OCI-LY1 (cell line): ENCODE results near the gene HDLBP.

Experiments
- H2AFZ ChIP-seq: fragments of 200-600 bp; sonication (generic), shearing (Covaris generic); 2 replicates; pipeline ENCODE4 v1.6.0; 2014; ENCODE audit warnings: antibody characterized with exemption, mild to moderate bottlenecking, low read length
- H3F3A ChIP-seq: fragments of 200-600 bp; sonication (generic), shearing (Covaris generic); 2 replicates; pipeline ENCODE4 v1.6.0; 2014; ENCODE audit warnings: mild to moderate bottlenecking, antibody characterized with exemption, low read length, moderate library complexity; ENCODE audit not compliant: insufficient read depth
- H3K27ac ChIP-seq: fragments of 200-600 bp; sonication (generic); 2 replicates; pipeline ENCODE4 v1.5.1; 2014; ENCODE audit warnings: low read length, mixed run types, mild to moderate bottlenecking, low read depth; ENCODE audit not compliant: poor library complexity, severe bottlenecking
- H3K27me3 ChIP-seq: fragments of 200-600 bp; sonication (generic); 2 replicates; pipeline ENCODE4 v1.6.0; 2014; ENCODE audit warnings: antibody characterized with exemption, mild to moderate bottlenecking, low read length, moderate library complexity; ENCODE audit not compliant: insufficient read depth
- H3K36me3 ChIP-seq: fragments of 200-600 bp; sonication (generic); 2 replicates; pipeline ENCODE4 v1.6.1; 2014; ENCODE audit warnings: mild to moderate bottlenecking, antibody characterized with exemption, low read length, moderate library complexity, mixed read lengths; ENCODE audit not compliant: insufficient read depth
- H3K4me1 ChIP-seq: fragments of 200-600 bp; sonication (generic); 2 replicates; pipeline ENCODE4 v1.5.1; 2014; ENCODE audit warnings: mild to moderate bottlenecking, low read length, moderate library complexity; ENCODE audit not compliant: insufficient read depth, severe bottlenecking
- H3K4me2 ChIP-seq: fragments of 200-600 bp; sonication (generic), shearing (Covaris generic); 2 replicates; pipeline ENCODE4 v1.6.1; 2014; ENCODE audit warnings: low read length
- H3K4me3 ChIP-seq: fragments of 200-600 bp; sonication (generic); 2 replicates; pipeline ENCODE4 v1.5.1; 2014; ENCODE audit warnings: low read length, low read depth, mild to moderate bottlenecking, mixed read lengths; ENCODE audit not compliant: poor library complexity, severe bottlenecking
- H3K79me2 ChIP-seq: fragments of 200-600 bp; shearing (Covaris generic); 2 replicates; pipeline ENCODE4 v1.6.1; 2016; ENCODE audit warnings: mixed run types, low read length, mixed read lengths; ENCODE audit not compliant: insufficient read depth
- H3K9ac ChIP-seq: fragments of 200-600 bp; sonication (generic), shearing (Covaris generic); 2 replicates; pipeline ENCODE4 v1.6.1; 2014; ENCODE audit warnings: mild to moderate bottlenecking, low read length, mixed read lengths
- H3K9me2 ChIP-seq: fragments of 200-600 bp; sonication (generic), shearing (Covaris generic); 2 replicates; pipeline ENCODE4 v1.6.1; 2014; ENCODE audit warnings: low read depth, mild to moderate bottlenecking, low read length, mixed read lengths
- H3K9me3 ChIP-seq: fragments of 200-600 bp; shearing (Covaris generic); 2 replicates; pipeline ENCODE4 v1.6.1; 2014; ENCODE audit warnings: low read length, mixed read lengths
- H4K20me1 ChIP-seq: fragments of 200-600 bp; sonication (generic), shearing (Covaris generic); 2 replicates; pipeline ENCODE4 v1.6.0; 2016; ENCODE audit warnings: mild to moderate bottlenecking, low read length; ENCODE audit not compliant: insufficient read depth
- EZH2 ChIP-seq: fragments of 200-600 bp; sonication (generic), shearing (Covaris generic); IDR thresholded peaks from 2 replicates; pipeline ENCODE4 v1.8.0; 2017; ENCODE audit warnings: borderline replicate concordance, mixed run types, mild to moderate bottlenecking, antibody characterized with exemption, low read length, moderate library complexity, mixed read lengths
- TF ChIP-seq, protein P1 (sequence below): fragments of 200-600 bp; sonication (generic), shearing (Covaris generic); IDR thresholded peaks from 2 replicates; pipeline ENCODE4 v1.5.1; 2017; ENCODE audit warnings: mild to moderate bottlenecking, antibody characterized with exemption, low read length, moderate library complexity, mixed read lengths

Gene HDLBP

DNA sequence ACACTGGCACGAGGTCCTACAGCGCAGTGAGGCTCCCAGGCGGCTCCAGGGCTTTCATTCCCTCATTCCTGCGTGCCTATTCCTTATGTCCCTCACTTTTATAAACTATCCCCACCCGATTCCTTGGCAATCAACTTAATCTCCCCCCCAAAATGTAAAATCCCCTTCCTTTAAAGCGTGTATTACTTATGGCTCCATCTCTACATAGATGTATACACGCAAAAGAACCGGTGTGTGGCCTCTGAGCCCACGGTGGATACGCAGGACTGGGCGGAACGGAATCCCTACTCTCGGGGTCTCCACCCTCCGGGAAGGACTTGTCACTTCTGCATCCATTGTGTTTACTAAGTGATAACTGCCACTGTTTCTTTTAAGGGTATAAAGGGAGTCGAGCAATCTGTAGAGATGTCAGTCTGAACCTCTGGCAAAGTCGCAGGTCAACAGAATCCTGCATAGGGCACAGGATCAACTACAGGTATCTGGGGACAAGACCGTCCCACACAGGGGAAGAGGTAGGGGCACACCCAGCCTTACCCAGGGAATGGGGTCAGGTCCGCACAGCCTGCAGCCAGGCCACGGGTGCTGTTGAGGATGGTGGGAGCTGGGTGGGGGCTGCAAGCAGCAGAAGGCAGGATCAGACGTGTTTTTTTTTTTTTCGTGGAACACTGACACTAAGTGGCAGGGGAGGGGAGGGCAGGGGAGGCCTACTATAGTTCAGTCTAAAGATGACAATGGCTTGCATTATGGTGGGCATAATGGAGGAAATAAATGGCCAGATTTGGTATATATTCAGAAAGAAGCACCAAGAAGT, 42.1 kb downstream of the HDLBP start:
- Histone ChIP-seq H3K9me2 (no peaks in the 10 kb centered on the region), H4K20me1 (no peaks in the 10 kb centered on the region), H3F3A (no peaks in the 10 kb centered on the region), H3K9me3 (no peaks in the 10 kb centered on the region), H3K79me2 (no peaks in the 10 kb centered on the region), H3K27me3 (no peaks in the 10 kb centered on the region), H3K27ac (no peak overlapping the region), H3K4me1 (peaks cover 14% of the 10 kb centered on the region), H3K4me3 (peak overlapping the region; percentile 66), H2AFZ (no peak overlapping the region), H3K4me2 (peak overlapping the region; percentile 58), H3K36me3 (peaks cover 4% of the 10 kb centered on the region), H3K9ac (no peak overlapping the region)
- TF ChIP-seq EZH2 = no peak
- TF ChIP-seq, protein P1, sequence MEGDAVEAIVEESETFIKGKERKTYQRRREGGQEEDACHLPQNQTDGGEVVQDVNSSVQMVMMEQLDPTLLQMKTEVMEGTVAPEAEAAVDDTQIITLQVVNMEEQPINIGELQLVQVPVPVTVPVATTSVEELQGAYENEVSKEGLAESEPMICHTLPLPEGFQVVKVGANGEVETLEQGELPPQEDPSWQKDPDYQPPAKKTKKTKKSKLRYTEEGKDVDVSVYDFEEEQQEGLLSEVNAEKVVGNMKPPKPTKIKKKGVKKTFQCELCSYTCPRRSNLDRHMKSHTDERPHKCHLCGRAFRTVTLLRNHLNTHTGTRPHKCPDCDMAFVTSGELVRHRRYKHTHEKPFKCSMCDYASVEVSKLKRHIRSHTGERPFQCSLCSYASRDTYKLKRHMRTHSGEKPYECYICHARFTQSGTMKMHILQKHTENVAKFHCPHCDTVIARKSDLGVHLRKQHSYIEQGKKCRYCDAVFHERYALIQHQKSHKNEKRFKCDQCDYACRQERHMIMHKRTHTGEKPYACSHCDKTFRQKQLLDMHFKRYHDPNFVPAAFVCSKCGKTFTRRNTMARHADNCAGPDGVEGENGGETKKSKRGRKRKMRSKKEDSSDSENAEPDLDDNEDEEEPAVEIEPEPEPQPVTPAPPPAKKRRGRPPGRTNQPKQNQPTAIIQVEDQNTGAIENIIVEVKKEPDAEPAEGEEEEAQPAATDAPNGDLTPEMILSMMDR = no peak

DNA sequence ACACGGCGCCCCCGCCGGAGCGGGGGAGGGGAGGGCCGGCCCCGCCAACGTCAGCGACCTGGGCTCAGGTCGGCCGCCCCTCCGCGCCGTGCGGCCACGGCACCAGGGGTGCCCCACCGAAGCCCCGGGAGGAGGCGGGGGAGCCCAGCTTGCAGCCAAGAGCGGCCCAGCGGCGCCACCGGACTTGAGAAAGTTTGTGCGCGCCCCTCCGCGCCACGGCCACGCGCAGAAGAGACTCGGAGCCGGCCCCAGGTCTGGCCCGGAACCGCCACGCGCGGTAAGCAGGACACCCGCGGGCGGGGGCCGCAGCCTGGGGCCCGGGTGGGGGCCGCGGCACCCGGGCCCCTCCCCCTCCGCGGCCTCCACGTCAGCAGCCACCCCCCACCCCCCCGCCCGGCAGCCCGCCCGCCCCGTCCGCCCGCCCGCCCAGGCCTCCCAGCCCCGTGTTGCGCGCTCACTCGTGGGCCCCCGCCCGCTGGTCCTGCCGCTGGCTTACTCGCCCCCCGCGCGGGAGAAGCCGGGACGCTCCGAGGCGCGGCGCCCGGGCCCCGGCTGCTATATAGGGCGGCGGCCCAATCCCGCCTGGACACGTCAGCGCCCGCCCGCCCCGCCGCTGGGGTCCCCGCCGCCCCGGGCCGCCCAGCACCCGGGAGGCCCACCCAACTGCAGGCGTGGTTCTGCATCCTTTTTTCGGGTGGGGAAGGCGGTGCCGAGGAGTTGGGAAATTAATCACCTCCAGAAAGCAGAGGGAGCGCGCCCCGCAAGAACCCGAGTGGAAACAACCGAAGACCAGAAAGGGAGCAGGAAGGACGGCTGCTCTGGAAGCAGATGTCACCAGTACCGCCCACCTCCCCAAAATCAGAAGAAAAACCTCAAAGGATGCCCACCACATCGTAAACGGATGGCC, 42.9 kb downstream of the HDLBP start:
- TF ChIP-seq, protein P1 = no peak
- no peak for TF ChIP-seq EZH2
- Histone ChIP-seq H3K27ac (no peak overlapping the region), H3K27me3 (no peaks in the 10 kb centered on the region), H3K9ac (peak overlapping the region; percentile 62), H3F3A (no peaks in the 10 kb centered on the region), H4K20me1 (no peaks in the 10 kb centered on the region), H3K4me2 (peak overlapping the region; percentile 66), H3K36me3 (peaks cover 4% of the 10 kb centered on the region), H3K4me1 (peaks cover 14% of the 10 kb centered on the region), H3K4me3 (peak overlapping the region; percentile 66), H3K9me2 (no peaks in the 10 kb centered on the region), H3K79me2 (no peaks in the 10 kb centered on the region), H2AFZ (no peak overlapping the region), H3K9me3 (no peaks in the 10 kb centered on the region)

DNA sequence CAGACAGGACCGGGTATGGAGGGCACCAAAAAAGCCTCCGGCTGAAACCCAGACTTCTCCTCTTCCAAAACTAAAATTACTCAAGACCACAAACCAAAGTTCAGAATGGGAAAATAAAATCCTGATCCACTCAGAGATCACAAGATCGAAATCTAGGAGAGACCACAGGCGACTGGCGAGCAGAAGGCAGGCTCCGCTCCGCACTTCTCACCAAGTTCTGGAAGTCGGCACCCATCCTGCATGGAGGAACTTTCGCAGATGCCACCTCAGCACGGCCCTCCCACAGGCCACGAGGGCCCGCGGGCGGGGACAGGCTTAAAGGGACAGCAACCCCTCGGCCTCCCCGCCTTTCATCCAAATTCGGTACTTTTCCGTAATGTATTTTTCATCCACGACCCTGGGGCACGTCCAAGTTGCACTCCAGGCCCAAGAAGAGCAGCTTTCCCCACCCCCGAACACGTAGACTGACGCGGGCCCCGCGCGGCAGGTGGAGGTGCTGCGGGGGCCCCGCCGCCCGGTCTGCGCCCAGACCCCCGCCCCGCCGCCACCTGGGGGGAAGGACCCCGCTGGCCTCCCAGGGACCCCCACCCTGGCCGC, 43.7 kb downstream of the HDLBP start:
- H4K20me1 ChIP-seq = no peaks in the 10 kb centered on the region
- H3K4me1 ChIP-seq = peaks cover 14% of the 10 kb centered on the region
- peak overlapping the region; percentile 62 for H3K9ac ChIP-seq
- no peaks in the 10 kb centered on the region for H3F3A ChIP-seq
- no peaks in the 10 kb centered on the region for H3K9me2 ChIP-seq
- peak overlapping the region; percentile 66 for H3K4me2 ChIP-seq
- no peaks in the 10 kb centered on the region for H3K79me2 ChIP-seq
- peak overlapping the region; percentile 66 for H3K4me3 ChIP-seq
- H3K9me3 ChIP-seq = no peaks in the 10 kb centered on the region
- H3K27me3 ChIP-seq = no peaks in the 10 kb centered on the region
- no peak overlapping the region for H2AFZ ChIP-seq
- H3K27ac ChIP-seq = no peak overlapping the region
- TF ChIP-seq, protein P1 = no peak
- TF ChIP-seq EZH2 = no peak
- H3K36me3 ChIP-seq = peaks cover 5% of the 10 kb centered on the region
